ENCODE results near the gene PRR19.

DNA sequence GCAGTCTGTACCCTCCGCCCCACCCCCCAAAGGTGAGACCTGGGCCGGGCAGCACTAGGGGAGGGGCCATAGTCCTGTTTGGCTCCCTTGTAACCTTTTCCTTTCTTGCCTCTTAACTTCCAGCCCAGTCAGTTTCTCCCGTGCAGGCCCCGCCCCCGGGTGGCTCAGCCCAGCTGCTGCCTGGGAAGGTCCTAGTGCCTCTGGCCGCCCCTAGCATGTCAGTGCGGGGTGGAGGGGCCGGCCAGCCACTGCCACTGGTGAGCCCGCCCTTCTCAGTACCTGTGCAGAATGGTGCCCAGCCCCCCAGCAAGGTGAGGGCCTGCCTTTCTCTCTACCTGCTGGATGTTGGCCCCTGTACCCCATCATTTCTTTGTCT is 10.5 kb upstream of the PRR19 start:
- TF ChIP-seq, protein P1, sequence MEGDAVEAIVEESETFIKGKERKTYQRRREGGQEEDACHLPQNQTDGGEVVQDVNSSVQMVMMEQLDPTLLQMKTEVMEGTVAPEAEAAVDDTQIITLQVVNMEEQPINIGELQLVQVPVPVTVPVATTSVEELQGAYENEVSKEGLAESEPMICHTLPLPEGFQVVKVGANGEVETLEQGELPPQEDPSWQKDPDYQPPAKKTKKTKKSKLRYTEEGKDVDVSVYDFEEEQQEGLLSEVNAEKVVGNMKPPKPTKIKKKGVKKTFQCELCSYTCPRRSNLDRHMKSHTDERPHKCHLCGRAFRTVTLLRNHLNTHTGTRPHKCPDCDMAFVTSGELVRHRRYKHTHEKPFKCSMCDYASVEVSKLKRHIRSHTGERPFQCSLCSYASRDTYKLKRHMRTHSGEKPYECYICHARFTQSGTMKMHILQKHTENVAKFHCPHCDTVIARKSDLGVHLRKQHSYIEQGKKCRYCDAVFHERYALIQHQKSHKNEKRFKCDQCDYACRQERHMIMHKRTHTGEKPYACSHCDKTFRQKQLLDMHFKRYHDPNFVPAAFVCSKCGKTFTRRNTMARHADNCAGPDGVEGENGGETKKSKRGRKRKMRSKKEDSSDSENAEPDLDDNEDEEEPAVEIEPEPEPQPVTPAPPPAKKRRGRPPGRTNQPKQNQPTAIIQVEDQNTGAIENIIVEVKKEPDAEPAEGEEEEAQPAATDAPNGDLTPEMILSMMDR (conservative IDR thresholded peaks at IDR 0.05) = no peak
- TF ChIP-seq ZFX (IDR thresholded peaks at IDR 0.05) = no peak

Data from C4-2B (cell line).